Measurements from ENCODE around the gene TLCD5. TPM values are rescaled to one million over a fixed set of nuclear protein-coding genes. Genes with fewer than 3 reads are reported as not detected.

TLCD5 gene
- total and polyA plus RNA-seq, 2 experiments from 2014 or later, result 8.7 to 9.0 TPM

DNA sequence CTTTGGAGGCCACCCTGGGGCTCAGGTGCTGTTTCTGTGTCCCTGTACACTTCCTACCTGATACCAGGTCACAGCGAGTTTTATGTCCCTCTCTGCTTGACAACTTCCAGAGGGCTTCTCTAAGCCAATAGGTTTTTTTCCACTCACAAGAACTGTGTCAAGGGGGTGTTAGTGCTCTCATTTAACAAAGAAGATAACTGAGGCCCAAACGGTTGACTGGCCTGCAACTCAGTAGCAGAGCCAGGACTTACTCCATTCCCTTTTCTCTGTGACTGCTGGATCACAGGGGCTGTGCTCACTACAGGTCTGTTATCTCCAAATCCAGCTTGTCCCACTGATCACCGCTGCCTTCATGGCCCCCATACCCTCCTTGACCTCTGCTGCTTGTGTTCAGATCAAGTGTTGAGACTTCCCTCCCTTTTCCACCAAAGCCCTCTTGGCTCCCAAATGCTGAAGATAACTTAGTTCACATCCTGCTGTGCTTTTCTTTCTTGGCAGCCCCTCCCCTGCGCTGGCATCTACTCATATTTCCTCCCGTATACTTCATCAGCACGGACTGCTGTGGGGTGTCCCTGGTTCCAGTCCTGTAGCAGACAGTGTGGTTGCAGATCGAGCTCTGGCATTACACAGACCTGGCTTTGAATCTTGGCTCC, 43.8 kb upstream of the TLCD5 start:
- DNase-seq (ENCODE audit: low spot score), result no peak
- Histone ChIP-seq H2AFZ (no peak overlapping the region), H3K4me3 (no peak overlapping the region), H4K20me1 (ENCODE audit: insufficient read depth, poor library complexity, severe bottlenecking) (no peaks in the 10 kb centered on the region), H3K79me2 (no peaks in the 10 kb centered on the region), H3K9me3 (ENCODE audit: low read depth) (no peaks in the 10 kb centered on the region), H3K27me3 (no peaks in the 10 kb centered on the region), H3K36me3 (replicated peaks; ENCODE audit: insufficient read depth, low read depth) (no peaks in the 10 kb centered on the region), H3K27ac (peak overlapping the region; percentile 19), H3K4me2 (no peak overlapping the region), H3K9me2 (replicated peaks; ENCODE audit: insufficient read depth) (no peaks in the 10 kb centered on the region), H3K4me1 (ENCODE audit: insufficient read depth) (peaks cover 21% of the 10 kb centered on the region)
- WGBS (ENCODE audit: low lambda C conversion rate, missing lambda C conversion rate), result 52% methylated on average over 7 of the region's 7 CpGs
- TF ChIP-seq, protein P1, sequence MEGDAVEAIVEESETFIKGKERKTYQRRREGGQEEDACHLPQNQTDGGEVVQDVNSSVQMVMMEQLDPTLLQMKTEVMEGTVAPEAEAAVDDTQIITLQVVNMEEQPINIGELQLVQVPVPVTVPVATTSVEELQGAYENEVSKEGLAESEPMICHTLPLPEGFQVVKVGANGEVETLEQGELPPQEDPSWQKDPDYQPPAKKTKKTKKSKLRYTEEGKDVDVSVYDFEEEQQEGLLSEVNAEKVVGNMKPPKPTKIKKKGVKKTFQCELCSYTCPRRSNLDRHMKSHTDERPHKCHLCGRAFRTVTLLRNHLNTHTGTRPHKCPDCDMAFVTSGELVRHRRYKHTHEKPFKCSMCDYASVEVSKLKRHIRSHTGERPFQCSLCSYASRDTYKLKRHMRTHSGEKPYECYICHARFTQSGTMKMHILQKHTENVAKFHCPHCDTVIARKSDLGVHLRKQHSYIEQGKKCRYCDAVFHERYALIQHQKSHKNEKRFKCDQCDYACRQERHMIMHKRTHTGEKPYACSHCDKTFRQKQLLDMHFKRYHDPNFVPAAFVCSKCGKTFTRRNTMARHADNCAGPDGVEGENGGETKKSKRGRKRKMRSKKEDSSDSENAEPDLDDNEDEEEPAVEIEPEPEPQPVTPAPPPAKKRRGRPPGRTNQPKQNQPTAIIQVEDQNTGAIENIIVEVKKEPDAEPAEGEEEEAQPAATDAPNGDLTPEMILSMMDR (IDR thresholded peaks at IDR 0.05; ENCODE audit: poor library complexity), result no peak
- TF ChIP-seq EZH2phosphoT487 (IDR thresholded peaks at IDR 0.05; ENCODE audit: low read depth, severe bottlenecking, unreplicated experiment), result no peak
- no peak for TF ChIP-seq EZH2 (IDR thresholded peaks at IDR 0.05; ENCODE audit: borderline replicate concordance)

DNA sequence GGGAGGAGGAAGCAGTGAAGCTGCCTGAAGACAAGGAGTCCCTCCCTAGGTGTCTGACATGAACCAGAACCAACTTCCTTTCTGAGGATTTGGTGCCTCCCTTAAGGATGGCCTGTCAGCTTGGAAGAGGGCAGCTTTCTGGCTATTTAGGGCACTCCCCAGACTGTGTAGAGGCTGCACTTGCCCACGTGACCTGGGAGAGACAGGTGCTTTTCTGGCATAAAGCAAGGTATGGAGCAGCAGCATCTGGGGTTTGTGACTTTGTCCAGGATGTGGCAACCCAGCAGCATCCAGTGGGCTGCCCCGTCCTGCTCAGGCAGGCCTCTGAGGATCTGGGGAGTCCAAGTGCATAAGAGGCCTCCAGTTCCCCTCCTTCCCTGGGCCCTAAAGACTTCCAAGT, 42.0 kb upstream of the TLCD5 start:
- H3K27me3 ChIP-seq, result no peaks in the 10 kb centered on the region
- DNase-seq (ENCODE audit: low spot score), result no peak
- peaks cover 21% of the 10 kb centered on the region for H3K4me1 ChIP-seq (ENCODE audit: insufficient read depth)
- TF ChIP-seq EZH2 (IDR thresholded peaks at IDR 0.05; ENCODE audit: borderline replicate concordance), result no peak
- H3K9me2 ChIP-seq (replicated peaks; ENCODE audit: insufficient read depth), result no peaks in the 10 kb centered on the region
- no peaks in the 10 kb centered on the region for H3K9me3 ChIP-seq (ENCODE audit: low read depth)
- WGBS (ENCODE audit: low lambda C conversion rate, missing lambda C conversion rate), result 77% methylated on average over 2 of the region's 2 CpGs
- H3K79me2 ChIP-seq, result no peaks in the 10 kb centered on the region
- no peak overlapping the region for H2AFZ ChIP-seq
- H3K27ac ChIP-seq, result no peak overlapping the region
- H3K4me3 ChIP-seq, result no peak overlapping the region
- no peaks in the 10 kb centered on the region for H3K36me3 ChIP-seq (replicated peaks; ENCODE audit: insufficient read depth, low read depth)
- no peak overlapping the region for H3K4me2 ChIP-seq
- H4K20me1 ChIP-seq (ENCODE audit: insufficient read depth, poor library complexity, severe bottlenecking), result no peaks in the 10 kb centered on the region

DNA sequence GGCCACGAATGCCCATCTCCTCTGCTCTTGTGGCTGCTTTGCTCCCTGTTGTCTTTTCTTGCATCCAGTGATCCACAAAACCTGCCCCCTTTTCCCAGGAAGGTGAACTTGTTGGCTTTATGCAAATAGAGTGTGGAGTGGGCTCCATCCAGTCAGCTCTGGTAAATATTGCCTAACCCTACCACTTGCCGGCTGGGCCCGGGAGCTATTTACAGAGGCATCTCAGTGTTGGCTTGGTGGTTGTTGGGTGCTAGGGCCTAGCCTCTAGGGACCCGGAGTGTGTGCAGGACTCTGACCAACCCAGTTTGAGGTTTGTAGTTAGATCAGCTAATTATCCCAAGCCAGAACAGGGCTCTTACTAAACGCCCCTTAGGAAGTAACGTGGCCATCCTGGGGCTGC, 40.8 kb upstream of the TLCD5 start:
- no peak for TF ChIP-seq EZH2phosphoT487 (IDR thresholded peaks at IDR 0.05; ENCODE audit: low read depth, severe bottlenecking, unreplicated experiment)
- TF ChIP-seq EZH2 (IDR thresholded peaks at IDR 0.05; ENCODE audit: borderline replicate concordance), result no peak
- TF ChIP-seq, protein P1 (IDR thresholded peaks at IDR 0.05; ENCODE audit: poor library complexity), result no peak
- Histone ChIP-seq H3K4me3 (no peak overlapping the region), H4K20me1 (ENCODE audit: insufficient read depth, poor library complexity, severe bottlenecking) (no peaks in the 10 kb centered on the region), H3K4me2 (no peak overlapping the region), H3K27me3 (peaks cover 5% of the 10 kb centered on the region), H3K79me2 (no peaks in the 10 kb centered on the region), H3K27ac (no peak overlapping the region), H3K9me2 (replicated peaks; ENCODE audit: insufficient read depth) (no peaks in the 10 kb centered on the region), H3K9me3 (ENCODE audit: low read depth) (no peaks in the 10 kb centered on the region), H3K36me3 (replicated peaks; ENCODE audit: insufficient read depth, low read depth) (no peaks in the 10 kb centered on the region), H2AFZ (no peak overlapping the region), H3K4me1 (ENCODE audit: insufficient read depth) (peaks cover 21% of the 10 kb centered on the region)
- WGBS (ENCODE audit: low lambda C conversion rate, missing lambda C conversion rate), result 77% methylated on average over 6 of the region's 6 CpGs
- no peak for DNase-seq (ENCODE audit: low spot score)

DNA sequence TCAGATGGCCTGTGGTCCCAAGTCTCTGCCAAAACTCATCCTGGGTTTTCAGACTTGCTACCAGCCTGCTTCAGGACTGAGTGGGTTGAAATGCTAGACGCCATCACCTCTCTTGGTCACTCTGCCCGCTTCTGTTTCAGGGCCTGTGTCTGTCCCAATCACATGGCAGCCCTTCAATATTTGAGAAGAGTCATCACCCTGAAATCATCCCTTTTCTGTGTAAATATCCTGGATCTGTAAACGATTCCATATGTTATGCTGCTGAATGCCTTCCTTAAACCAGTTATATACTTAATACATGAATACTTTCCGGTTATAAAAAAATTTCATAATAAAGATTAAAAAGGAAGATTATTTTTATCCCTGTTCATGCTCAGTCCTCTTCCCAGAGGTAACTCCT, 39.8 kb upstream of the TLCD5 start:
- no peak for DNase-seq (ENCODE audit: low spot score)
- peaks cover 14% of the 10 kb centered on the region for H3K4me1 ChIP-seq (ENCODE audit: insufficient read depth)
- H3K27me3 ChIP-seq, result peaks cover 5% of the 10 kb centered on the region
- H3K4me2 ChIP-seq, result no peak overlapping the region
- no peaks in the 10 kb centered on the region for H3K9me2 ChIP-seq (replicated peaks; ENCODE audit: insufficient read depth)
- no peaks in the 10 kb centered on the region for H3K9me3 ChIP-seq (ENCODE audit: low read depth)
- H3K4me3 ChIP-seq, result no peak overlapping the region
- TF ChIP-seq, protein P1 (IDR thresholded peaks at IDR 0.05; ENCODE audit: poor library complexity), result no peak
- TF ChIP-seq EZH2 (IDR thresholded peaks at IDR 0.05; ENCODE audit: borderline replicate concordance) (no peak), EZH2phosphoT487 (IDR thresholded peaks at IDR 0.05; ENCODE audit: low read depth, severe bottlenecking, unreplicated experiment) (no peak)
- no peak overlapping the region for H3K27ac ChIP-seq
- WGBS (ENCODE audit: low lambda C conversion rate, missing lambda C conversion rate), result 74% methylated on average over 4 of the region's 4 CpGs
- H4K20me1 ChIP-seq (ENCODE audit: insufficient read depth, poor library complexity, severe bottlenecking), result no peaks in the 10 kb centered on the region
- no peaks in the 10 kb centered on the region for H3K36me3 ChIP-seq (replicated peaks; ENCODE audit: insufficient read depth, low read depth)
- no peaks in the 10 kb centered on the region for H3K79me2 ChIP-seq
- H2AFZ ChIP-seq, result no peak overlapping the region

Measured in hepatocyte (in vitro differentiated cells).